Activated CD4-positive, CD25-positive, alpha-beta regulatory T cell treated with anti-CD3 and anti-CD28 coated beads, Interleukin-2, amount 50 U/mL, for 72 hours (primary cell): ENCODE results near the gene CCDC8.
"Not testable (repeated sequence)": the region's sequence is repeated elsewhere in the genome, so short reads cannot be mapped to it uniquely, and the experiment has no call there.

Experiments
- DNase-seq: peaks from one replicate; pipeline ENCODE4 v3.0.0; 2021

The CCDC8 gene

GRCh38 chr19:46413262-46414031, at the start of gene CCDC8:
CCDC8 (minus strand) TSS chr19:46413564; CDS start chr19:46412810, 754 bp downstream.
- no peak for DNase-seq

GRCh38 chr19:46461537-46461936, 48.2 kb upstream of the CCDC8 start:
- no peak for DNase-seq

- no peak for DNase-seq
Observed at GRCh38 chr19:46460981-46461380, 47.6 kb upstream of the CCDC8 start.

- DNase-seq: no peak
Observed at GRCh38 chr19:46460055-46460454, 46.7 kb upstream of the CCDC8 start.

GRCh38 chr19:46456930-46457329, 43.6 kb upstream of the CCDC8 start:
- DNase-seq: no peak

- DNase-seq: no peak
Observed at GRCh38 chr19:46454244-46454643, 40.9 kb upstream of the CCDC8 start.

- no peak for DNase-seq
Observed at GRCh38 chr19:46453661-46454060, 40.3 kb upstream of the CCDC8 start.

- no peak for DNase-seq
Observed at GRCh38 chr19:46452186-46452585, 38.8 kb upstream of the CCDC8 start.

- no peak for DNase-seq
Observed at GRCh38 chr19:46451352-46451751, 38.0 kb upstream of the CCDC8 start.

GRCh38 chr19:46450737-46451136, 37.4 kb upstream of the CCDC8 start:
- DNase-seq: no peak

GRCh38 chr19:46449228-46449627, 35.9 kb upstream of the CCDC8 start:
- DNase-seq: no peak

- no peak for DNase-seq
Observed at GRCh38 chr19:46448601-46449000, 35.2 kb upstream of the CCDC8 start.

GRCh38 chr19:46447824-46448223, 34.5 kb upstream of the CCDC8 start:
- DNase-seq: no peak

- no peak for DNase-seq
Observed at GRCh38 chr19:46447006-46447405, 33.6 kb upstream of the CCDC8 start.

GRCh38 chr19:46446021-46446420, 32.7 kb upstream of the CCDC8 start:
- no peak for DNase-seq

GRCh38 chr19:46442808-46443450, 29.6 kb upstream of the CCDC8 start:
- DNase-seq: no peak

GRCh38 chr19:46441866-46442265, 28.5 kb upstream of the CCDC8 start:
- no peak for DNase-seq

- not testable (repeated sequence) for DNase-seq
Observed at GRCh38 chr19:46435689-46436088, 22.3 kb upstream of the CCDC8 start.

- no peak for DNase-seq
Observed at GRCh38 chr19:46435009-46435408, 21.6 kb upstream of the CCDC8 start.

- not testable (repeated sequence) for DNase-seq
Observed at GRCh38 chr19:46433470-46433869, 20.1 kb upstream of the CCDC8 start.

- no peak for DNase-seq
Observed at GRCh38 chr19:46431824-46432223, 18.5 kb upstream of the CCDC8 start.

- no peak for DNase-seq
Observed at GRCh38 chr19:46429999-46430398, 16.6 kb upstream of the CCDC8 start.

- peak; percentile 60 for DNase-seq
Observed at GRCh38 chr19:46428239-46429135, 15.1 kb upstream of the CCDC8 start, which contains the start of gene PNMA8C. PNMA8C (minus strand) TSS chr19:46428936; CDS start chr19:46428359, 577 bp downstream.
